Peyer's patch (tissue), 4 donors: ENCODE results near the gene JAZF1.

Experiments
- POLR2A ChIP-seq, 2 donors: fragments of 450-650 bp; IDR thresholded peaks; one replicate each; pipeline ENCODE4 v1.5.1; 2017; ENCODE audit warnings: antibody characterized with exemption in 2 of 2, mild to moderate bottlenecking in 2 of 2, moderate library complexity in 2 of 2
- TF ChIP-seq, protein P1 (sequence below), 6 experiments: fragments of 450-650 bp in 4 of 6; fragments of 200-600 bp in 2 of 6; sonication (generic) in 1 of 6; IDR thresholded peaks; one replicate each; pipeline ENCODE4 v1.5.1; 2017 to 2019; ENCODE audit warnings: antibody characterized with exemption in 6 of 6, mild to moderate bottlenecking in 3 of 6, moderate library complexity in 1 of 6

DNA sequence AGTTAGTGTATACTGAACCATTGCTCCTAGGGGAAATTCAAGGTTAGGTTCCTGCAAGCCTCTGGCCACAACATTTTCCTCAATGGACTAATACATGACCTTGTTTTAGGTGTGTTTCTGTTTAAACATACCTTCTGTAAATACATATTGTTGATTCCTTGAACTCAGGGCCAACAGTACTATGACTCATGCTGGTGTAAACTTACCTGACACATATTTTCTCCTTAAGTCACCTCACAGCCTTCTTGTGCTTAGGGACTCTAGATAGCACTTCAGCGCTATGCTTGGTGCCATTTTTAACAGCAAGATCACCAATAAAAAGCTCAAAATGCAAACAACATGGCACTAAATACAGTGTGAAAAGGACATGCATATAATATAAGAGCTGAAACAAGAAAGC lies 264.2 kb downstream of the JAZF1 start:
- TF ChIP-seq, protein P1, sequence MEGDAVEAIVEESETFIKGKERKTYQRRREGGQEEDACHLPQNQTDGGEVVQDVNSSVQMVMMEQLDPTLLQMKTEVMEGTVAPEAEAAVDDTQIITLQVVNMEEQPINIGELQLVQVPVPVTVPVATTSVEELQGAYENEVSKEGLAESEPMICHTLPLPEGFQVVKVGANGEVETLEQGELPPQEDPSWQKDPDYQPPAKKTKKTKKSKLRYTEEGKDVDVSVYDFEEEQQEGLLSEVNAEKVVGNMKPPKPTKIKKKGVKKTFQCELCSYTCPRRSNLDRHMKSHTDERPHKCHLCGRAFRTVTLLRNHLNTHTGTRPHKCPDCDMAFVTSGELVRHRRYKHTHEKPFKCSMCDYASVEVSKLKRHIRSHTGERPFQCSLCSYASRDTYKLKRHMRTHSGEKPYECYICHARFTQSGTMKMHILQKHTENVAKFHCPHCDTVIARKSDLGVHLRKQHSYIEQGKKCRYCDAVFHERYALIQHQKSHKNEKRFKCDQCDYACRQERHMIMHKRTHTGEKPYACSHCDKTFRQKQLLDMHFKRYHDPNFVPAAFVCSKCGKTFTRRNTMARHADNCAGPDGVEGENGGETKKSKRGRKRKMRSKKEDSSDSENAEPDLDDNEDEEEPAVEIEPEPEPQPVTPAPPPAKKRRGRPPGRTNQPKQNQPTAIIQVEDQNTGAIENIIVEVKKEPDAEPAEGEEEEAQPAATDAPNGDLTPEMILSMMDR (IDR thresholded peaks at IDR 0.05): no peak
- no peak for TF ChIP-seq POLR2A (IDR thresholded peaks at IDR 0.05)
